GM20000 (cell line): ENCODE data around the gene CD276.

Experiments used
- DNase-seq: peaks from one replicate; pipeline ENCODE4 v3.0.0; 2012; ENCODE audit warnings: low spot score
- CTCF ChIP-seq: IDR thresholded peaks from 2 replicates; pipeline ENCODE4 v1.5.1; 2012; ENCODE audit warnings: mild to moderate bottlenecking, control low read depth; ENCODE audit errors: extremely low read depth, missing control alignments

Gene CD276

GRCh38 chr15:73684581-73685455 lies 635 bp downstream of the CD276 start:
- peak; percentile 49 for DNase-seq
- no peak for TF ChIP-seq CTCF

- no peak for DNase-seq
Measured at GRCh38 chr15:73685981-73686380, 1.8 kb downstream of the CD276 start.

GRCh38 chr15:73686781-73687256 lies 2.6 kb downstream of the CD276 start:
- DNase-seq, result no peak
- TF ChIP-seq CTCF, result no peak

More at GRCh38 chr15:73685981-73686380, 1.8 kb downstream of the CD276 start:
- TF ChIP-seq CTCF, result no peak

GRCh38 chr15:73687351-73687750 lies 3.2 kb downstream of the CD276 start:
- DNase-seq, result no peak
- TF ChIP-seq CTCF, result no peak

- no peak for DNase-seq
- no peak for TF ChIP-seq CTCF
Measured at GRCh38 chr15:73688455-73688854, 4.3 kb downstream of the CD276 start.

- no peak for TF ChIP-seq CTCF
- no peak for DNase-seq
Measured at GRCh38 chr15:73691396-73691795, 7.2 kb downstream of the CD276 start.

- no peak for TF ChIP-seq CTCF
- DNase-seq, result no peak
Measured at GRCh38 chr15:73694419-73694818, 10.2 kb downstream of the CD276 start.
